Uterus (tissue), 4 donors: Measurements from ENCODE around the gene MUC5B. TPM values are rescaled to one million over a fixed set of nuclear protein-coding genes. Genes with fewer than 3 reads are reported as not detected.

Experiments
- DNase-seq, 2 donors: peaks; one replicate each; pipeline ENCODE4 v3.0.0-alpha.2; 2019 to 2020
- H3K27ac ChIP-seq, 2 donors: fragments of 200-600 bp; sonication (generic); 1 replicate in 1 of 2; 2 replicates in 1 of 2; pipeline ENCODE4 v1.5.1; 2016 to 2018
- H3K27me3 ChIP-seq, 2 donors: fragments of 200-600 bp; sonication (generic); one replicate each; pipeline ENCODE4 v1.5.1; 2018 to 2019; ENCODE audit warnings: control low read depth in 1 of 2
- H3K36me3 ChIP-seq, 2 donors: fragments of 200-600 bp; sonication (generic); one replicate each; pipeline ENCODE4 v1.5.1; 2019; ENCODE audit warnings: control low read depth in 1 of 2
- H3K4me1 ChIP-seq, 2 donors: fragments of 200-600 bp; sonication (generic); one replicate each; pipeline ENCODE4 v1.5.1; 2018 to 2019; ENCODE audit warnings: control low read depth in 1 of 2
- H3K4me3 ChIP-seq, 2 donors: fragments of 200-600 bp; sonication (generic); 1 replicate in 1 of 2; 2 replicates in 1 of 2; pipeline ENCODE4 v1.5.1; 2018 to 2019; ENCODE audit warnings: mild to moderate bottlenecking in 1 of 2
- H3K9me3 ChIP-seq, 2 donors: fragments of 200-600 bp; sonication (generic); one replicate each; pipeline ENCODE4 v1.5.1; 2019; ENCODE audit warnings: control low read depth in 1 of 2
- POLR2A ChIP-seq, 2 donors: fragments of 450-650 bp; IDR thresholded peaks; one replicate each; pipeline ENCODE4 v1.6.1; 2016; ENCODE audit warnings: antibody characterized with exemption in 2 of 2, mild to moderate bottlenecking in 1 of 2, moderate library complexity in 1 of 2
- intact Hi-C: fragments of 100-400 bp; cut with DNase I; formaldehyde crosslinking; loops from one replicate; pipeline ENCODE4 v1.15.1; 2023; ENCODE audit warnings: low total_unique reads
- total RNA-seq, 4 donors: library from RNA; depleted of rRNA in 3 of 4; stranded (reverse); fragments of >200 nt in 3 of 4; gene quantifications; one replicate each; pipeline versions ENCODE4 v1.1.0 to v1.2.4, GENCODE V29; 2014 to 2023
- TF ChIP-seq, protein P1 (sequence below), 4 experiments: fragments of 200-600 bp in 2 of 4; fragments of 450-650 bp in 2 of 4; sonication (generic) in 2 of 4; IDR thresholded peaks; one replicate each; pipeline ENCODE4 v1.5.1; 2016 to 2019; ENCODE audit warnings: antibody characterized with exemption in 4 of 4, mild to moderate bottlenecking in 2 of 4, moderate library complexity in 1 of 4
- donor health status: DM: yes; HTN: yes; CAD: no.

Gene MUC5B
- total RNA-seq, 4 donors from 2014 or later, result under 0.01 to 3.8 (median 0.71) TPM

- no peaks in the 10 kb centered on the region for H3K4me1 ChIP-seq
- H3K4me3 ChIP-seq, result no peak overlapping the region
- no peaks in the 10 kb centered on the region for H3K36me3 ChIP-seq
- intact Hi-C loops, result no loop called here
- DNase-seq, result no peak
- TF ChIP-seq POLR2A (IDR thresholded peaks at IDR 0.05), result no peak
- TF ChIP-seq, protein P1, sequence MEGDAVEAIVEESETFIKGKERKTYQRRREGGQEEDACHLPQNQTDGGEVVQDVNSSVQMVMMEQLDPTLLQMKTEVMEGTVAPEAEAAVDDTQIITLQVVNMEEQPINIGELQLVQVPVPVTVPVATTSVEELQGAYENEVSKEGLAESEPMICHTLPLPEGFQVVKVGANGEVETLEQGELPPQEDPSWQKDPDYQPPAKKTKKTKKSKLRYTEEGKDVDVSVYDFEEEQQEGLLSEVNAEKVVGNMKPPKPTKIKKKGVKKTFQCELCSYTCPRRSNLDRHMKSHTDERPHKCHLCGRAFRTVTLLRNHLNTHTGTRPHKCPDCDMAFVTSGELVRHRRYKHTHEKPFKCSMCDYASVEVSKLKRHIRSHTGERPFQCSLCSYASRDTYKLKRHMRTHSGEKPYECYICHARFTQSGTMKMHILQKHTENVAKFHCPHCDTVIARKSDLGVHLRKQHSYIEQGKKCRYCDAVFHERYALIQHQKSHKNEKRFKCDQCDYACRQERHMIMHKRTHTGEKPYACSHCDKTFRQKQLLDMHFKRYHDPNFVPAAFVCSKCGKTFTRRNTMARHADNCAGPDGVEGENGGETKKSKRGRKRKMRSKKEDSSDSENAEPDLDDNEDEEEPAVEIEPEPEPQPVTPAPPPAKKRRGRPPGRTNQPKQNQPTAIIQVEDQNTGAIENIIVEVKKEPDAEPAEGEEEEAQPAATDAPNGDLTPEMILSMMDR (IDR thresholded peaks at IDR 0.05), result no peak
- no peaks in the 10 kb centered on the region for H3K27me3 ChIP-seq
- no peaks in the 10 kb centered on the region for H3K9me3 ChIP-seq
- H3K27ac ChIP-seq, result no peak overlapping the region
Observed at GRCh38 chr11:1283906-1284305, 61.0 kb downstream of the MUC5B start.

DNA sequence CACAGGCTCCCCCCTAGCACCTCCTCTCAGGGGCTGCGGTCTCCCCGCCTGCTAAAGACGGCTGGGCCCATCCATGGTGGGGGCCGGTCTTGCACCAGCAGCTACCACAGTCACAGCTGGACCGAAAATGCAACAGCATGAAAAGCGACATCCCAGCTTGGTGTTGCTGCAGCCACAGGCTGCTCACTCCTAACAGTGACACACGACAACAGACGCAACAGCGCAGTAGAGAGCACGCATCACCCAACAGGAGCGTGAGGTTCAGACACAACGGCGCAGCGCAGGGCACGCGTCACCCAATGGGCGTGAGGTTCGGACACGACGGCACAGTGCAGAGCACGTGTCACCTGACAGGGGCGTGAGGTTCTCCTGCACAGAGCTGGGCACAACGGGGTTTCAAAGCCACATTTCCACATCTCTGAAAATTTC lies 62.5 kb downstream of the MUC5B start:
- no peak for TF ChIP-seq POLR2A (IDR thresholded peaks at IDR 0.05)
- TF ChIP-seq, protein P1 (IDR thresholded peaks at IDR 0.05), result no peak
- no peak for DNase-seq
- H3K4me3 ChIP-seq, result no peak overlapping the region
- intact Hi-C loops, result no loop called here
- H3K27ac ChIP-seq, result no peak overlapping the region
- H3K9me3 ChIP-seq, result no peaks in the 10 kb centered on the region
- H3K36me3 ChIP-seq, result no peaks in the 10 kb centered on the region
- H3K4me1 ChIP-seq, result no peaks in the 10 kb centered on the region
- H3K27me3 ChIP-seq, result no peaks in the 10 kb centered on the region

DNA sequence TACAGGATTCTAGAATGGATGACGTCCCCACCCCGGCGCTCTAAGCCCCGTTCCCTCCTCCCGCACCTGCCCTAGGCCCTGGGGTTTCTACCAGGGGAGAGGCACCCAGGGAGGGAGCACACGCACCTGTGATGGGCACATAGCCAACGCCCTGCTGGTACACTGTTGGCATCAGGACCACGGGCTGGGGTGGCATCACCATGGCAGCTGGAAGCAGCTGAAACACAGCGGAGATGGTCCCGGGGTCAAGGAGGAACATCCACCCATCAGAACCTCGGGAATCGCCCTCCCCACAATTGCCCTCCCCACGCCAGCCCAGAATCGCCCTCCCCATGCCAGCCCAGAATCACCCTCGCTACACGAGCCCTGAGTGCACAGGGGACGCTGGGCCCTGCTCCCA lies 63.0 kb downstream of the MUC5B start:
- H3K36me3 ChIP-seq, result no peaks in the 10 kb centered on the region
- DNase-seq, result no peak
- H3K27ac ChIP-seq, result no peak overlapping the region
- no peaks in the 10 kb centered on the region for H3K27me3 ChIP-seq
- no peak for TF ChIP-seq POLR2A (IDR thresholded peaks at IDR 0.05)
- TF ChIP-seq, protein P1 (IDR thresholded peaks at IDR 0.05), result no peak
- no peaks in the 10 kb centered on the region for H3K4me1 ChIP-seq
- intact Hi-C loops, result no loop called here
- no peak overlapping the region for H3K4me3 ChIP-seq
- no peaks in the 10 kb centered on the region for H3K9me3 ChIP-seq

GRCh38 chr11:1287928-1288327 lies 65.1 kb downstream of the MUC5B start:
- H3K9me3 ChIP-seq, result no peaks in the 10 kb centered on the region
- no peak overlapping the region for H3K27ac ChIP-seq
- H3K4me3 ChIP-seq, result no peak overlapping the region
- H3K4me1 ChIP-seq, result no peaks in the 10 kb centered on the region
- no peak for DNase-seq
- H3K36me3 ChIP-seq, result no peaks in the 10 kb centered on the region
- H3K27me3 ChIP-seq, result no peaks in the 10 kb centered on the region
- intact Hi-C loops, result no loop called here
- TF ChIP-seq, protein P1 (IDR thresholded peaks at IDR 0.05), result no peak
- no peak for TF ChIP-seq POLR2A (IDR thresholded peaks at IDR 0.05)

GRCh38 chr11:1288426-1289151 lies 65.7 kb downstream of the MUC5B start:
- TF ChIP-seq, protein P1 (IDR thresholded peaks at IDR 0.05), result no peak
- TF ChIP-seq POLR2A (IDR thresholded peaks at IDR 0.05), result no peak
- intact Hi-C loops, result no loop called here
- Histone ChIP-seq H3K27ac (no peak overlapping the region), H3K4me1 (no peaks in the 10 kb centered on the region), H3K4me3 (no peak overlapping the region), H3K27me3 (no peaks in the 10 kb centered on the region), H3K9me3 (no peaks in the 10 kb centered on the region), H3K36me3 (no peaks in the 10 kb centered on the region)
- DNase-seq, result no peak
